Measurements from ENCODE around the gene FOXK1.

DNA sequence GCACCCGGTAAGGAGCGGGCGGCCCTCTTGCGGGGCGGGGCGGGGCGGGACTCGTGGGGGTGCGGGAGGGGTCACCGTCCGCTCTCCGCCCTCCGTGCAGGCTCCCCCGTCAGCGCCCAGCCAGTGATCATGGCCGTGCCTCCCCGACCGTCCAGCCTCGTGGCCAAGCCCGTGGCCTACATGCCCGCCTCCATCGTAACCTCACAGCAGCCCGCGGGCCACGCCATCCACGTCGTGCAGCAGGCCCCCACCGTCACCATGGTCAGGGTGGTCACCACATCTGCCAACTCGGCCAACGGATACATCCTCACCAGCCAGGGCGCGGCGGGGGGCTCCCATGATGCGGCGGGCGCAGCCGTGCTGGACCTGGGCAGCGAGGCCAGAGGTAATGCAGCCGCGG, 77.1 kb downstream of the FOXK1 start:
- TF ChIP-seq, protein P1, sequence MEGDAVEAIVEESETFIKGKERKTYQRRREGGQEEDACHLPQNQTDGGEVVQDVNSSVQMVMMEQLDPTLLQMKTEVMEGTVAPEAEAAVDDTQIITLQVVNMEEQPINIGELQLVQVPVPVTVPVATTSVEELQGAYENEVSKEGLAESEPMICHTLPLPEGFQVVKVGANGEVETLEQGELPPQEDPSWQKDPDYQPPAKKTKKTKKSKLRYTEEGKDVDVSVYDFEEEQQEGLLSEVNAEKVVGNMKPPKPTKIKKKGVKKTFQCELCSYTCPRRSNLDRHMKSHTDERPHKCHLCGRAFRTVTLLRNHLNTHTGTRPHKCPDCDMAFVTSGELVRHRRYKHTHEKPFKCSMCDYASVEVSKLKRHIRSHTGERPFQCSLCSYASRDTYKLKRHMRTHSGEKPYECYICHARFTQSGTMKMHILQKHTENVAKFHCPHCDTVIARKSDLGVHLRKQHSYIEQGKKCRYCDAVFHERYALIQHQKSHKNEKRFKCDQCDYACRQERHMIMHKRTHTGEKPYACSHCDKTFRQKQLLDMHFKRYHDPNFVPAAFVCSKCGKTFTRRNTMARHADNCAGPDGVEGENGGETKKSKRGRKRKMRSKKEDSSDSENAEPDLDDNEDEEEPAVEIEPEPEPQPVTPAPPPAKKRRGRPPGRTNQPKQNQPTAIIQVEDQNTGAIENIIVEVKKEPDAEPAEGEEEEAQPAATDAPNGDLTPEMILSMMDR (IDR thresholded peaks at IDR 0.05; ENCODE audit: low read depth, low read length) = no peak
- TF ChIP-seq POLR2A (IDR thresholded peaks at IDR 0.05; ENCODE audit: extremely low read depth, insufficient read length) = no peak
